ENCODE results near the gene CDHR3. TPM values are rescaled to one million over a fixed set of nuclear protein-coding genes. Genes with fewer than 3 reads are reported as not detected.

Gene CDHR3
- total and polyA plus RNA-seq, 2 of the 8 experiments (the other 6 are each of a cell fraction or from before 2014, with no cell fraction given): 6.4 to 6.8 TPM

DNA sequence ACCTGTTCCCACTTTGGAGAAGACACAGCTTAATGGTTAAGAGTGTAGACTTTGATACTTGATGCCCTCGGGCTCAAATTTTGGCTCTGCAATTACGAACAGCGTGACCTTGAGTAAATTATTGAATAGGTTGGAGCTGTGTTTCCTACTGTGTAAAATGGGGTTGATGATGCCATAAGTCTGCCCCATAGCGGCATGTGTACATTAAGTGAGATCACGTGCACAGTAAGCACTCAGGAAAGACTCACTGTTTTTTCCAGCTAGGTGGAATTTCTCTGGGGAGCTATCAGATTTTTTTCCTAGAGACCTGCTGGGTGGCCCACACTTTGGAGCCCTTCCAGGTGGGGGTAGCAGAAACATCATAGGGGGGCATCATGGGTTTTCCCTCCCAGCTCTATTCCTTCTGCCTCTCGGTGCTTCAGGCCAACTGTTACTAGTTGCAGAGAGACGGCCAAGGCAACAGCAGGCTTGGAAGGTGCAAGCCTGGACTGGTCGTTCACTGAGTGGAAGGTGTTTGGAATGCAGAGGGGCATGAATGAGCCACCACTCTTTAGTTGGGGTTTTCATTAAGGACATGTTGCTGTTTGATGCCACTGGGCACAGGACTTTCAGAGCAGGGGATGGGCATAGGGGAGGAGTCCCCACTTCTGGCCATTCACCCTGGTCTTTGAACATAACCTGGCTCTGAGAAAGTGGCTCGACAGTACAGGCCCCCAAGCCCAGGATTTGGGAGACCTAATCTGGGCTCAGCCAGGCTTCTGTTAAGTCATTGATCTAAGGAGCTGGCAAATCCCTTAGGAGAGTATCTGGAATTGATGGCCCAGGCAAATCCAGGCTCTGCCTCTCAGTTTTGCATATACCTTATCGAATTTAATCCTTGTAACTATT, 85.0 kb downstream of the CDHR3 start (continued):
- TF ChIP-seq, protein P1, sequence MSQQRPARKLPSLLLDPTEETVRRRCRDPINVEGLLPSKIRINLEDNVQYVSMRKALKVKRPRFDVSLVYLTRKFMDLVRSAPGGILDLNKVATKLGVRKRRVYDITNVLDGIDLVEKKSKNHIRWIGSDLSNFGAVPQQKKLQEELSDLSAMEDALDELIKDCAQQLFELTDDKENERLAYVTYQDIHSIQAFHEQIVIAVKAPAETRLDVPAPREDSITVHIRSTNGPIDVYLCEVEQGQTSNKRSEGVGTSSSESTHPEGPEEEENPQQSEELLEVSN (IDR thresholded peaks at IDR 0.05): no peak
- TF ChIP-seq NRF1 (IDR thresholded peaks at IDR 0.05; ENCODE audit: low read depth, low read length) (no peak), CTBP2 (IDR thresholded peaks at IDR 0.05; ENCODE audit: borderline replicate concordance, insufficient read depth, insufficient read length, low read length) (no peak), TAF1 (IDR thresholded peaks at IDR 0.05; ENCODE audit: low read depth, low read length) (no peak), SUZ12 (IDR thresholded peaks at IDR 0.05; ENCODE audit: low read length) (no peak)
- TF ChIP-seq, protein P2, sequence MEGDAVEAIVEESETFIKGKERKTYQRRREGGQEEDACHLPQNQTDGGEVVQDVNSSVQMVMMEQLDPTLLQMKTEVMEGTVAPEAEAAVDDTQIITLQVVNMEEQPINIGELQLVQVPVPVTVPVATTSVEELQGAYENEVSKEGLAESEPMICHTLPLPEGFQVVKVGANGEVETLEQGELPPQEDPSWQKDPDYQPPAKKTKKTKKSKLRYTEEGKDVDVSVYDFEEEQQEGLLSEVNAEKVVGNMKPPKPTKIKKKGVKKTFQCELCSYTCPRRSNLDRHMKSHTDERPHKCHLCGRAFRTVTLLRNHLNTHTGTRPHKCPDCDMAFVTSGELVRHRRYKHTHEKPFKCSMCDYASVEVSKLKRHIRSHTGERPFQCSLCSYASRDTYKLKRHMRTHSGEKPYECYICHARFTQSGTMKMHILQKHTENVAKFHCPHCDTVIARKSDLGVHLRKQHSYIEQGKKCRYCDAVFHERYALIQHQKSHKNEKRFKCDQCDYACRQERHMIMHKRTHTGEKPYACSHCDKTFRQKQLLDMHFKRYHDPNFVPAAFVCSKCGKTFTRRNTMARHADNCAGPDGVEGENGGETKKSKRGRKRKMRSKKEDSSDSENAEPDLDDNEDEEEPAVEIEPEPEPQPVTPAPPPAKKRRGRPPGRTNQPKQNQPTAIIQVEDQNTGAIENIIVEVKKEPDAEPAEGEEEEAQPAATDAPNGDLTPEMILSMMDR (IDR thresholded peaks at IDR 0.05; ENCODE audit: control extremely low read depth in 1 of 3, insufficient read depth in 1 of 3, low read depth in 1 of 3, low read length in 3 of 3): no peak
- TF ChIP-seq, protein P3, sequence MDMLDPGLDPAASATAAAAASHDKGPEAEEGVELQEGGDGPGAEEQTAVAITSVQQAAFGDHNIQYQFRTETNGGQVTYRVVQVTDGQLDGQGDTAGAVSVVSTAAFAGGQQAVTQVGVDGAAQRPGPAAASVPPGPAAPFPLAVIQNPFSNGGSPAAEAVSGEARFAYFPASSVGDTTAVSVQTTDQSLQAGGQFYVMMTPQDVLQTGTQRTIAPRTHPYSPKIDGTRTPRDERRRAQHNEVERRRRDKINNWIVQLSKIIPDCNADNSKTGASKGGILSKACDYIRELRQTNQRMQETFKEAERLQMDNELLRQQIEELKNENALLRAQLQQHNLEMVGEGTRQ (IDR thresholded peaks at IDR 0.05; ENCODE audit: low read length): no peak
